ENCODE data around the gene RPS6KA5.

Gene RPS6KA5

GRCh38 chr14:90922141-90922540 is 138.3 kb downstream of the RPS6KA5 start:
- DNase-seq: no peak

- DNase-seq: no peak
Measured at GRCh38 chr14:90911121-90911520, 149.3 kb downstream of the RPS6KA5 start.

- no peak for DNase-seq
Measured at GRCh38 chr14:90907178-90907577, 153.3 kb downstream of the RPS6KA5 start.

GRCh38 chr14:90905531-90905930 is 154.9 kb downstream of the RPS6KA5 start:
- DNase-seq: no peak

- peak; percentile 79 for DNase-seq
Measured at GRCh38 chr14:90903101-90903500, 157.3 kb downstream of the RPS6KA5 start.

- DNase-seq: no peak
Measured at GRCh38 chr14:90900476-90901083, 159.9 kb downstream of the RPS6KA5 start.

- DNase-seq: no peak
Measured at GRCh38 chr14:90897022-90897421, 163.4 kb downstream of the RPS6KA5 start.

GRCh38 chr14:90894241-90894640 is 166.2 kb downstream of the RPS6KA5 start:
- DNase-seq: no peak

GRCh38 chr14:90893510-90893909 is 166.9 kb downstream of the RPS6KA5 start:
- no peak for DNase-seq

GRCh38 chr14:90892970-90893369 is 167.5 kb downstream of the RPS6KA5 start:
- DNase-seq: peak; percentile 13

- DNase-seq: no peak
Measured at GRCh38 chr14:90891326-90891725, 169.1 kb downstream of the RPS6KA5 start.

GRCh38 chr14:90890322-90891020 is 170.0 kb downstream of the RPS6KA5 start:
- no peak for DNase-seq

- no peak for DNase-seq
Measured at GRCh38 chr14:90886297-90886815, 174.1 kb downstream of the RPS6KA5 start.

- DNase-seq: no peak
Measured at GRCh38 chr14:90883782-90884181, 176.7 kb downstream of the RPS6KA5 start.

GRCh38 chr14:90883197-90883596 is 177.2 kb downstream of the RPS6KA5 start:
- no peak for DNase-seq

GRCh38 chr14:90880282-90880681 is 180.2 kb downstream of the RPS6KA5 start:
- no peak for DNase-seq

- DNase-seq: no peak
Measured at GRCh38 chr14:90874599-90874998, 185.8 kb downstream of the RPS6KA5 start.

GRCh38 chr14:90871605-90872233 is 188.7 kb downstream of the RPS6KA5 start:
- DNase-seq: no peak

GRCh38 chr14:90870950-90871604 is 189.4 kb downstream of the RPS6KA5 start:
- no peak for DNase-seq

- DNase-seq: no peak
Measured at GRCh38 chr14:90867501-90867900, 192.9 kb downstream of the RPS6KA5 start.

- no peak for DNase-seq
Measured at GRCh38 chr14:90866833-90867232, 193.6 kb downstream of the RPS6KA5 start.

- no peak for DNase-seq
Measured at GRCh38 chr14:90864741-90865140, 195.7 kb downstream of the RPS6KA5 start.

- DNase-seq: no peak
Measured at GRCh38 chr14:90858511-90858910, 201.9 kb downstream of the RPS6KA5 start.

GRCh38 chr14:90857866-90858265 is 202.6 kb downstream of the RPS6KA5 start:
- no peak for DNase-seq
